Measurements from ENCODE around the gene BAZ2A.

DNA sequence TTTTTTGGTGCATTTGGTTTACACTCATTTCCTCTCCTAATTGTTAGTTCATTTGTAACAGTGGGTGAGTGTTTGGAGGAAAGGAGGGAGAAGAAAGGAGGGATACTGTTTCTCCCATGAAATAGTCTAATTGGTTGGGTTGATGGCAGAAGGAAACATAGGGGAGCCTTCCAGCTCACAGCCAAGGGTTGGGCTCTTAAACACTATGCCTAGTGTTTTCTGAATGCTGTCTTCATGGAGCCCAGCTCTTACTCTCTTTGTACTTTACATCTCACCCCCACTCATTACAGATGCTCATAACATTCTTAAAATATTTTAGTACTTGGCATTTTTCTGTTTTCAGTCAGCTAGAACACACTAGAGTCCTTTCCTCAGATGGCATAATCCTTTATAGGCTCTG lies 38.2 kb downstream of the BAZ2A start:
- no peak for TF ChIP-seq POLR2A (IDR thresholded peaks at IDR 0.05)
- TF ChIP-seq, protein P1, sequence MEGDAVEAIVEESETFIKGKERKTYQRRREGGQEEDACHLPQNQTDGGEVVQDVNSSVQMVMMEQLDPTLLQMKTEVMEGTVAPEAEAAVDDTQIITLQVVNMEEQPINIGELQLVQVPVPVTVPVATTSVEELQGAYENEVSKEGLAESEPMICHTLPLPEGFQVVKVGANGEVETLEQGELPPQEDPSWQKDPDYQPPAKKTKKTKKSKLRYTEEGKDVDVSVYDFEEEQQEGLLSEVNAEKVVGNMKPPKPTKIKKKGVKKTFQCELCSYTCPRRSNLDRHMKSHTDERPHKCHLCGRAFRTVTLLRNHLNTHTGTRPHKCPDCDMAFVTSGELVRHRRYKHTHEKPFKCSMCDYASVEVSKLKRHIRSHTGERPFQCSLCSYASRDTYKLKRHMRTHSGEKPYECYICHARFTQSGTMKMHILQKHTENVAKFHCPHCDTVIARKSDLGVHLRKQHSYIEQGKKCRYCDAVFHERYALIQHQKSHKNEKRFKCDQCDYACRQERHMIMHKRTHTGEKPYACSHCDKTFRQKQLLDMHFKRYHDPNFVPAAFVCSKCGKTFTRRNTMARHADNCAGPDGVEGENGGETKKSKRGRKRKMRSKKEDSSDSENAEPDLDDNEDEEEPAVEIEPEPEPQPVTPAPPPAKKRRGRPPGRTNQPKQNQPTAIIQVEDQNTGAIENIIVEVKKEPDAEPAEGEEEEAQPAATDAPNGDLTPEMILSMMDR (IDR thresholded peaks at IDR 0.05): no peak
- TF ChIP-seq POLR2AphosphoS5 (IDR thresholded peaks at IDR 0.05): no peak
- TF ChIP-seq EP300 (IDR thresholded peaks at IDR 0.05): no peak
